HG03521 (cell line): Measurements from ENCODE around the gene TMEM170B.

Experiments
- ATAC-seq: cut with Tn5 transposase; IDR thresholded peaks from one replicate; pipeline ENCODE4 v1.9.1; 2021; ENCODE audit warnings: mild to moderate bottlenecking, moderate library complexity; ENCODE audit not compliant: unreplicated experiment

The TMEM170B gene

DNA sequence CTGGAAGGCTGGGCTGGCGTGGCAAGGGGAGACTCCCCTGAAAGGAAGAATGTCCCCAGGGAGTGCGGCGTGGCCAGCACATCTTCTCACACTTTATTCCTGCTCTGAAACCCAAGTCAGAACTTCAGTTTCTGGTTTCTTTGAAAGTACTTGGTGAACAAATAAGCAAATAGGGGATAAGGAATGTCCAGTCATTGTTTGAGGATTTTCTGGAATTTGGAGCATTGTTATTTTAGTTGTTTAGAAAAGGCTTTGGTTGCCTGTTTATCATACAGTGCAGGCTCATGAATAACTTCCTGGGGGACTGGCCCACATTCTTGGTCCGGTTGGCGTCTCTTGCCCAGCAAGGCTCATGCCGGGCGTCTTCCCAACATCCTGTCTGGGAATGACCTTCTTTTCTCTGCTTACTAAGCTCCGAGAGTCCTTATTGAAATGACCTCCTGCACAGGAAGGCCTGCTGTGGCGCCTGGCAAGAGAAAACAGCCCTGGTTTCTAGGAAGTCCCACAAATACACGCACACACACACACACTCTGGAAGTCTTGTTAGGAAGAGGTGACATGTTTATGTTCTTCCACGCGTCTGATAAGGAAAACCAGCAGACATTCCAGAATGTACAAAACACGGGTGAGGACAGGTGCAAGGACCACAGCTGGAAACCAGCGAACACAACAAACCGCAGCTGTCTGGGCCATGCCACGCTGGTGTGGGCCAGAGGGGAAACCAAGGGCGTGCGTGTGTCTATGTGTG, 71.9 kb downstream of the TMEM170B start:
- no peak for ATAC-seq

DNA sequence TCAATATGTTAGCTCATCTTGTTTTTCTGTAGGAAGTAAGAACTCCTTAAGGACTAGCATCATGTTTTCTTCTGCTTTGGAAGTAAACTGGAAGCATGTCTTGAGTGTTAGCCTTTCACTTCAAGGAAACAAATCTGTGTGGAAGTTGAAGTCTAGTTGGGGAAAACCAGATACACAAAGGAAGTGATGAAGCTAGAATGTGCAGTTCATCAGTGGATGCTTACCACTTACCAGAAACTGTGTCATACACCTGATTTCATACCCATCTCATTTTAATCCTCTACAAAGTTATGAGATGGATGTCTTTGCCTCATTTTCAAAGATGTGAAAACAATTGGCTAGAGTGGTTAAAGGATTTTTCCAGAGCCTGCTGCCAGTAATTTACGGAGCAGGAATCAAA, 75.8 kb downstream of the TMEM170B start:
- no peak for ATAC-seq

DNA sequence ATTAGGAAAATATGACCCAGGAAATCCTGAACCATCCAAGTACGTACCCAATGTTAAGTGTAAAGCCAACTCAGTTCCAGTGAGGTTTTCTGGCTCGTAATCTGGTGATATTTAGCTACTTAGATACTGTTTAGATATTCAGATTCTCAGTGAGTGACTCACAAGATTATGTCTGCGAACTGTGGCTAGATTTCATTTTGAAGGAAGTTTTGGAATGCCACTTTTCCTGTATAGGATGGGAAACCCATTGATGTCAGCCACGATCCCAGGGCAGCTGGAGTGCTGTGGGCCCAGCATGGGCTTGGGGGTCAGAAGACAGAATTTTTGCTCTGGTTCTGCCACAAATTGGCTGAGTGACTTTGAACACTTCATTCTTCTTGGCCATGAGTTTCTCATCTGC, 76.3 kb downstream of the TMEM170B start:
- ATAC-seq, result no peak

DNA sequence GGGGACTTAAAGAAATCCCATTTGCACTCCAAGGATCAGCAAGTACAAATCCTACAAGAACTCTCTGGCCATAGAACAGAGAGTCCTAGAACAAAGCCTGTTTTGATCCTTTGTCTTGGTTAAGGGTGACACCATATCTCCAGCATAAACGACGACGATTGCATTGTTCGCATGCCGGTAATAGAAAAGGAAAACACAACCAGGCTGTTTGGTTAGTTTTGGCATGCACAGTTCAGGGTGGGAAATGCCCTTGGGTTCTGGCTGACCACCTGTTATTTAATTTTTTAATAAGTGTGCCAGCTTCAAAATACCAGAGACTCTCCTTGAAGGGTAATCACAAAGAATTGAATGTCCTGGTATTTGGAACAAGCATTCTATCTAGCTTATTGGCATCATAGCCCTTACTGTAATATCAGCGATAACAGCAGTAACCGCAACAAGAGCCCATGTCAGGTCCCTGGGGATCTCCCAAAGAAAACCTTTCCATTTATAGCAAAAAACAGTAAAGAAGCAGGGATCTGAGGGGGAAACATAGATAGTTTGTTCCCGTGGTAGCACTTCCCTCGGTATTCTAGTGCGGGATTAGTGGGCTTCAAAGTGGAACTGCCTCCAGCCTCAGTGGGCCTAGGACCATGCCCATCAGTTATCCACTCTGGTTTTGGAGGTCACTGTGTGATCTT, 77.1 kb downstream of the TMEM170B start:
- no peak for ATAC-seq

DNA sequence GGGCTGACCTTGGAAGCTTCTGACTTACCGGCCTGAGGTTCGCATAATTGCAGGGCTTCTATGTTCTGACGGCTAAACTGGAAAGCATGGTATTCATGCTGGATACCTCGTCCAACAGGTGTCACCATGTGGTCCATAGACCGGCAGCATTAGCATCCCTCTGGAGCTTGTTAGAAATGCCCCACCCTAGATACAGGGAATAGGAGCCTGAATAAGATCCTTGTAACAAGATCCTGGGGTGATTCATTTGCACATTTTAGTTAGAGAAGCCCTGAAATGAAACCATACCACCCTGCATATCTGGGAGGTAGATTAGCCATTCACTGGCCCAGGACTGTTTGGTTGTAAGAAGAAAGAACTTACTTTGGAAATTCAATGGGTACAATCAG, 77.7 kb downstream of the TMEM170B start:
- ATAC-seq, result no peak

DNA sequence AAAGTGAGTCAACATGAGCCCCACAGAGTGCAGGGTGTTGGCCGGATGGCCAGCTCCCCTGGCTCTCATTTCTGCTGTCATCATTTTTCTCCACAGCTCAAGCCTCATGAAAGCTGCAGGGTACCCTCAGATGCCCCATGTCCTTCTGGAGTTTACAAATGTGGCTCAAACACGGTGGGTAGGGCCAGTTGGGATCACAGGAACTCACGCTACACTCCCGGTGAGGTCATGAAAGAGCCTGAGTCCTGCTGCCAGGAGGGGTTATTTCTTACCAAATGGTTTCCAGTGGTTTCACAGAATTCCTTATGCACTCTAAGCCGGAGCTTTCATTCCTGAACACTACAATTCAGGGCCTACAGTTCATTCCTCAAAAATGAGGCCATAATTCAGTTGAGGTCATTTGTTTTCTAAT, 78.7 kb downstream of the TMEM170B start:
- ATAC-seq, result no peak

DNA sequence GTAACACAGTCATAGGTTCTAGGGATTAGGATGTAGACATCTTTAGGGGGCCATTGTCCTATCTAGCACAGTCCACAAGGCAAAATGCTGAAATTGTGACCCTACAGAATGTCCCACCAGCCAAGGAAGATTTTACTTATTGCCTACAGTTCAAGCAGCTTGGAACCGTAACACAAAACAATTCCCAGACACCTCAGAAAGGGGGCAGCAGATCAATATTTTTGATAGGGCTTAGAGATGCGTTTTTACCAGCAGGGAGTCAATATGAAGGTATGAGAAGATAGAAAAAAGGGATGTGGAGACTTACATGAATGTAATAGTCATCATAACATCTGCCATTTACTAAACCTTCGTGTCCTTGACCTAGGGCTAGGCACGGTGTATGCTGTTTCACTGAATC, 81.0 kb downstream of the TMEM170B start:
- no peak for ATAC-seq

DNA sequence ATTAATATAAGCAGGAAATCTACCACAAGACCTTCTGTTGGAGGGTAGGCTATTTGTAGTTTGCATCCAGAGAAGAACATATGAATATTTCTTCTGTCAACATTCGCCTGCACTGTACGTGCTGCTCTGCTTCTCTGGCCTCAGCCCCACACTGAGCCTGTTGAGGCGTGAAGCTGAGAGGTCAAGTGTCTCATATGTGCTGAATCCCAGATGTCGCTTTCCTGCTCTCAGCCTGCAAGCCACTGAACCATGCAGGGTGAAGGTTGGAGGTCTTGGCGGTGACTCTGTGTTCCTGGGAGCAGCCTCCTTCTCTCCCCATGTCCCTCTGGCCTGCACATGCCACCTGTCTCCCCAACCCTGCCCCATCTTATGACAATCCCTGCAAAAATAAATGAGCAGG, 83.6 kb downstream of the TMEM170B start:
- no peak for ATAC-seq

DNA sequence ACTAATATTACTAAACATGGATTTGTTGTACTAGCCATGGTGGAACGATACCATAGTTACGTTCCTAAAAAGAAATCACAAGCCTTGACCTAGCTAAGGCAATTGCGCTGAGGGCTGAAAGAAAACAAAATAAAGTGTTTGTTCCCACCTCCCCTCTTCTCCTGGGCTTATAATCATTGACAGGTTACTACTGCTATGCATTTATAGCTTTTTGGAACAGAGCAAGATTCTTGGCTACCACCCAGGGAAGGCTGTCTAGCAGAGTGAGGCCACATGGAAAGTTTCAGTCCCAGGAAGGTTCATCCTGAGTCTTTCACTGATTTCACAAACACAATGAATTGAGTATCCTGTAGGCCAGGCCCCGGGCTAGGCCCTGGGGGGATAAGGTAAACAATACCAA, 84.6 kb downstream of the TMEM170B start:
- no peak for ATAC-seq

DNA sequence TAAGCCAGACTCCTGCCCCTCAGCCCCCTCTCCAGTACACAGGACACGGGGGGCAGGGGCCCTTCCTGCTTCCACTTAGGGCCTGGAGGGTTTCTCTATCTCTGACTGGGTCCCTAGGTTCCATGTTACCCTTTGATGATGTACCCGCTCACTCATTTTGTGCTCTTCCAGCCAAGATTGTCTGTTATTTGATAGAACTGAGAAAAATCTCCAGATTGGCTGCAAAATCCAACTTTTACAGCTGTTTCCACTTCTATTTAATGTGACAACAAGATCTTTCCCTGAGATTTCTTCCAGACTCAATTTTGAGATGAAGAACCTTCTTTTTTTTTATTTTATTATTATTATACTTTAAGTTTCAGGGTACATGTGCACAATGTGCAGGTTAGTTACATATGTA, 85.7 kb downstream of the TMEM170B start:
- ATAC-seq, result no peak

DNA sequence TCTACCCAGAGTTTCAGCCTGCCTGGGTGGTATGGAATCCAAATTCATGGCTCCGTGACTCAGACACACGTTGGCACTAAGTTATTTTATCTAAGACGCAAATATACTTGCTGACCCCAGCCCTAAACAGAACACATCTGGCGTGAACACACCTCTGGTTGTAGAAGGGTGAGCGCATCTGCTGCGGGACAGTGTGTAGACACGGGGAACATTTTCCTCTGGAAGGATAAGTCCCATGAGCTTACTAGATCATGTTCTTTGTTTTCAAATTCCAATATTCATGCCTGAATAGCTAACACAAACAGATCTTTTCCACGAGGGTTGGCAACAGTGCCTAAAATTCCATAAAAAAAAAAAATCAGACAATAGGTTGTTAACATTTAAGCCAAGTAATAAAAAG, 87.8 kb downstream of the TMEM170B start:
- no peak for ATAC-seq

DNA sequence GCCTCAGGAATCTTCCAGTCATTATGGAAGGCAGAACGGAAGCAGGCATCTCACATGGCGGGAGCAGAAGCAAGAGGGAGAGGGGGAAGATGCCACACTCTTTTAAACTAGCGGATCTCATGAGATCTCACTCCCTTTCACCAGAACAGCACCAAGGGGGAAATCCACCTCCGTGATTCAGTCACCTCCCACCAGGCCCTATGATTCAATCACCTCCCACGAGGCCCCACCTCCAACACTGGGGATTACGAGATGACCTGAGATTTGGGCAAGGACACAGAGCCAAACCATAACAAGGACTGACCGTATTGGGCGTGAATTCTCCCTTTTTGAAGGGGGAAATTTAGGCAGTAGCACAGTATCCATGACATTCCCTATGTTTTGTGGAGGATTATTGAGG, 88.8 kb downstream of the TMEM170B start:
- ATAC-seq, result no peak

DNA sequence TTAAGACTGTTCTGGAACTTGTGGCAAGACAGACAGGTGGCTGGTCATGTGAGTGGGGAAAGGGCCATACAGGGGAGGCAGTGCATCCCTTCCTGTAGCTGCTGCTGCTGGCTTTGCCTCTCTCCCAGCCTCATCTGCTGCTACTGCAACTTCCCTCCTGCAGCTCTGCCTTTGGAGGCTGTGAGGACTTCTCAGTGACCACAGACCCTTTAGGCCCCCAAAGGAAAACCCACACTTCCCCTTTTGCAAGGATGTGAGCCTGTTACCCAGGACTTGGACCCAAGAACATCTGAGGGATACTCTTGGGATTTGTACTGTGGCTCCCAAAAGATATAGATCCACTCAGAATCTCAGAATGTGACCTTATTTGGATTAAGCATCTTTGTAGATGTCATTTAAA, 91.0 kb downstream of the TMEM170B start:
- no peak for ATAC-seq

DNA sequence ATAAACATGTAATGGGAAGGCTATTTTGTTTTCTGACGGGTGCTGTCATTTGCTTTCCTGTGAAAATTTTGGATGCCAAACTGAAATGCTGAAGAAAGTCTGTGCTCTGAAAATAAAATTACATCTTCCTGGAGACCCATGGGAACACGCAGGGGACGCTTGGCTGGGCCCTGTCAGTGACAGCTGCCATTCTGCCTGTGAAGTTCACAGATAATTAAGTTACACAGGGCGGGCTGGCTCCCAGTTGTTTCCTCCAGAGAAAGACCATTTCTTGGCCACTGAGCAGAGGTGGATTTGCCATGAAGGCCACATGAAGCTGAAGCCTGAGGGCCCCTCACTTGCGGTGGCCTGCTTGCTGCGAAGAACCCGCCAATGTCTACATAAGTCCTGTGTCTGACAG, 93.5 kb downstream of the TMEM170B start:
- ATAC-seq, result no peak

DNA sequence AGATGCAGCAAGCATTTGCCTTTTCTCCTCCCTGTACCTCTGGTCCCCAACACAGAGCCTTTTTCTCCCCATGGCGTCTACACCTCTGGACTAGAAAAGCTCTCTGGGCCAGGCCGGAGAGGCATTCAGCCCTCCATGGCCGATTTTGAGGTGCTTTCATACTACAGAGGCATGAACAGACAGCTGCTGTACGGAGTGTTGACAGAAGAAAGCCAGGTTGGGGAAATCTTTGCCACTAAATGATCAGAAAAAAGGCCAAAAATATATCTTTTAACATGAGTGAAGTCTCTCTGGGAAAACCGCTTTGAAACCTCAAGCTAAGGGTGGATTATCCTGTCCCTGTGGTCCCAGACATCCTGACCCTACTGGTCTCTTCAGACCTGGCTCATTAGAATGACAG, 94.0 kb downstream of the TMEM170B start:
- ATAC-seq, result no peak

DNA sequence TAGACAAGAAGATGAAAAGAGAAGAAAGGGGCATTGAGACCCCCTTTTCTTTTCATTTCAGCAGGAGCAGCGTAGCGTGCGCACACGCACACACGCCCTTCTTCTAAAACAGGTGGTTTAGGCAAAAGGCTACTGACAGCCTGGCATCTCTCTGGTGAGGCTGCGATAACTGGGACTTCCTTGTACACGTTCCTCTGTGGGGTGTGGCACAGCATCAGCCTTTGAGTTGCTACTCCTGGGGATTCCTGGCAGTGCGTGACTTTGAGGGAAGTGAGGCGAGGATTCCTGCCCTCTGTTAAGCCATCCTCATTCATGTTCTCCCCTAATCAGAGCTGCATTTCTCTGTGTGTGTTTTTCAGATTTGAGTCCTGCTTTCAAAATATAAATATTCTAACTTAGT, 94.7 kb downstream of the TMEM170B start:
- ATAC-seq, result no peak

DNA sequence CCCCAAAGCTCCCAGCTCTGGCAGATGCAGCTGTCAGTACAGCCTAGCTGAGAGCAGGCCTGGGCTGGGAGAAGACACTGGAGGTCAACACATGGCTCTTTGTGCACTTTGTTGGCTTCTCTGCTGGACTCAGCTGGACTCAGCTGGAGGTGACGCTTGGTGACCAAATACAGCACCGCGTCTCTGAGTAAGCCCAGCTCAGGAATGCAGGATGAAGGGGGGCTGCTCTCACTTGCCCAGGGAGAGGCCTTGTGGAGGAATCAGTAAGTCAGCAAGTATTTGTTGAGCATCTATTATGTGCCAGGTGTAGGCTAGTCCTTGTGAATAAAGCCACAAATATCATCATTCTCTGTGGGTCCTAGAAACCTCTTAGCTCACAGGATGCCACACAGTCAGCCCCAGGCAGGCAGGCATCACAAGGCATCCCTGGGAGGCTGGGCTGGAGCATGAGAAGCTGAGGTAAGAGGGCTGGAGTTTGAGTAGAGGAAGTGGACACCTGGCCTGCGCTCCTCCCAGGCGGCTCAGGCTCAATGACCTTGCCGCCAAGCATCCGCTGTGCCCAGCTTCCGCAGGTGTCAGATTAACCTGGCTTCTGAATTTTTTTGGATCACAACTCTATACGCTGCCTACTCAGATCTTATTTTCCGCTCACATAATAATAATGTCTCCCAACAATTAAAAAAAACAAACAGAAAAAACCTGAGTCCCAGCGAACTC, 95.4 kb downstream of the TMEM170B start:
- no peak for ATAC-seq
